NCI-H82 treated with DMSO at 0.1 percent for 48 hours (cell line): ENCODE data around the gene NHSL1.
"Not testable (repeated sequence)": the region's sequence is repeated elsewhere in the genome, so short reads cannot be mapped to it uniquely, and the experiment has no call there.

Experiments
- DNase-seq: peaks from one replicate; lab custom pipeline; 2025; ENCODE audit not compliant: unreplicated experiment; lab: John Stamatoyannopoulos, UW

Gene NHSL1

GRCh38 chr6:138428944-138429598 lies 70.2 kb downstream of the NHSL1 start:
- peak; percentile 55 for DNase-seq

GRCh38 chr6:138427701-138428100 lies 71.6 kb downstream of the NHSL1 start:
- DNase-seq: no peak

- no peak for DNase-seq
Observed at GRCh38 chr6:138426500-138427123, 72.7 kb downstream of the NHSL1 start.

- DNase-seq: not testable (repeated sequence)
Observed at GRCh38 chr6:138425256-138425655, 74.0 kb downstream of the NHSL1 start.

GRCh38 chr6:138424004-138424904 lies 75.0 kb downstream of the NHSL1 start:
- DNase-seq: no peak

- DNase-seq: no peak
Observed at GRCh38 chr6:138422861-138423260, 76.4 kb downstream of the NHSL1 start.

- no peak for DNase-seq
Observed at GRCh38 chr6:138421608-138422007, 77.7 kb downstream of the NHSL1 start.

GRCh38 chr6:138421089-138421488 lies 78.2 kb downstream of the NHSL1 start:
- DNase-seq: no peak

GRCh38 chr6:138420356-138420755 lies 78.9 kb downstream of the NHSL1 start:
- DNase-seq: no peak

- no peak for DNase-seq
Observed at GRCh38 chr6:138419766-138420165, 79.5 kb downstream of the NHSL1 start.

GRCh38 chr6:138418118-138418742 lies 81.1 kb downstream of the NHSL1 start:
- DNase-seq: no peak

- DNase-seq: no peak
Observed at GRCh38 chr6:138417493-138418117, 81.7 kb downstream of the NHSL1 start.

- no peak for DNase-seq
Observed at GRCh38 chr6:138416206-138416605, 83.1 kb downstream of the NHSL1 start.

GRCh38 chr6:138415125-138415524 lies 84.2 kb downstream of the NHSL1 start:
- DNase-seq: no peak

GRCh38 chr6:138410972-138411880 lies 88.1 kb downstream of the NHSL1 start:
- DNase-seq: no peak

GRCh38 chr6:138410048-138410735 lies 89.1 kb downstream of the NHSL1 start:
- no peak for DNase-seq

- no peak for DNase-seq
Observed at GRCh38 chr6:138406443-138406842, 92.9 kb downstream of the NHSL1 start.

GRCh38 chr6:138405816-138406413 lies 93.4 kb downstream of the NHSL1 start:
- DNase-seq: no peak
